ENCODE measurements around the gene TFDP1. TPM values are rescaled to one million over a fixed set of nuclear protein-coding genes. Genes with fewer than 3 reads are reported as not detected.

TFDP1 gene
- total and polyA plus RNA-seq, 10 donors = 21.7 to 91.7 (median 51.7) TPM

DNA sequence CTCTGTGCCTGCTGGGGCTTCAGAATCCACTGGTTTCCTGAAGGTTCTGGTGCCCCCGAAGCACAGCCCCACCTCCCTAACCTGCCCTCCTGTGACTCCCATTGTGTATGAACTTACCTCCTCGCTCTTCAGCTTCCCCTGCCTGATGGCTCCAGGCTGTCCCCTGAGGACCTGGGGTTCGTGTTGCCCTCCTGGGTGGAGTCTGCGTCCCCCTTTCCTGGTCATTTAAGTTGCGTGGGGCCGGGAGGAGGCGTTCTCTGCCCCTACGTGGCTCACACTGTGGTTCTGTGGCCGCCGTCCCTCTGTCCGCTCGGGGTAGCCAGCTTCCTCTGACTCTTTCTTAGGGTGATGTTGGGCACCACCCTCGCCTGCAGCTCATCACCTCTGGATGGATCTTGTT lies 13.9 kb downstream of the TFDP1 start:
- 94 to 96% (median 96%) methylated on average over 13 of the region's 13 CpGs for WGBS, 5 donors

DNA sequence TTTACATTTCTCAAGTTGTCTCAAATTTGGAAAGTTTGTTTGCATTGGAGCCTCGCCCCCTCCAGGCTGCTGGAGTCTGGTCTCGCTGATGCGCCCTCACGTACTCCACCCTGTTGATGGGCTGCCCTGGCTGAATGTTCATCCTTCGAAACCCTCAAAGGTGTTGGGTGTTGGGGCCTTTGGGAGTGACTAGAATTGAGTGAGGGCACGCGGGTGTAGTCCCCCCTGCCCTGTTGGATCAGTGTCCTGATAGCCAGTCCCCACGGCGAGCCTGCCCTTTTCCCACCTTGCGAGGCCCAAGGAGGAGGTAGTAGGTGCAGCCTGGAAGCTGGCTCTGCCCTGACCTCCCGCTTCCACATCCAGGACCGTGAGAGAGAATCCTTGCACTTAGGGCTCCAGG lies 14.8 kb downstream of the TFDP1 start:
- 94 to 99% (median 98%) methylated on average over 12 of the region's 12 CpGs for WGBS, 5 donors
- intact Hi-C loops (cut with DNase I; ENCODE audit: low total_unique reads) = no loop called here
- Histone ChIP-seq H3K36me3 (peaks cover 0 to 76% (median 19%) of the 10 kb centered on the region in 6 donors), H3K27ac (no peak overlapping the region), H3K9me3 (peaks cover 0 to 7% (median 0%) of the 10 kb centered on the region in 8 donors), H3K4me1 (peaks cover 0 to 7% (median 0%) of the 10 kb centered on the region in 6 donors), H3K27me3 (replicated peaks in 1 of 7) (no peaks in the 10 kb centered on the region), H3K4me3 (no peak overlapping the region)
- DNase-seq = peak; percentile 54
- no peak for TF ChIP-seq POLR2AphosphoS5 (IDR thresholded peaks at IDR 0.05)
- TF ChIP-seq, protein P1, sequence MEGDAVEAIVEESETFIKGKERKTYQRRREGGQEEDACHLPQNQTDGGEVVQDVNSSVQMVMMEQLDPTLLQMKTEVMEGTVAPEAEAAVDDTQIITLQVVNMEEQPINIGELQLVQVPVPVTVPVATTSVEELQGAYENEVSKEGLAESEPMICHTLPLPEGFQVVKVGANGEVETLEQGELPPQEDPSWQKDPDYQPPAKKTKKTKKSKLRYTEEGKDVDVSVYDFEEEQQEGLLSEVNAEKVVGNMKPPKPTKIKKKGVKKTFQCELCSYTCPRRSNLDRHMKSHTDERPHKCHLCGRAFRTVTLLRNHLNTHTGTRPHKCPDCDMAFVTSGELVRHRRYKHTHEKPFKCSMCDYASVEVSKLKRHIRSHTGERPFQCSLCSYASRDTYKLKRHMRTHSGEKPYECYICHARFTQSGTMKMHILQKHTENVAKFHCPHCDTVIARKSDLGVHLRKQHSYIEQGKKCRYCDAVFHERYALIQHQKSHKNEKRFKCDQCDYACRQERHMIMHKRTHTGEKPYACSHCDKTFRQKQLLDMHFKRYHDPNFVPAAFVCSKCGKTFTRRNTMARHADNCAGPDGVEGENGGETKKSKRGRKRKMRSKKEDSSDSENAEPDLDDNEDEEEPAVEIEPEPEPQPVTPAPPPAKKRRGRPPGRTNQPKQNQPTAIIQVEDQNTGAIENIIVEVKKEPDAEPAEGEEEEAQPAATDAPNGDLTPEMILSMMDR (IDR thresholded peaks at IDR 0.05 in 8 of 11, conservative IDR thresholded peaks at IDR 0.05 in 3 of 11) = no peak
- no peak for TF ChIP-seq POLR2A (IDR thresholded peaks at IDR 0.05)

More for the DNA sequence above, 13.9 kb downstream of the TFDP1 start:
- H3K27ac ChIP-seq = no peak overlapping the region
- peaks cover 0 to 77% (median 19%) of the 10 kb centered on the region in 6 donors for H3K36me3 ChIP-seq
- H3K4me1 ChIP-seq = no peaks in the 10 kb centered on the region
- H3K9me3 ChIP-seq = peaks cover 0 to 7% (median 0%) of the 10 kb centered on the region in 8 donors
- TF ChIP-seq POLR2A (IDR thresholded peaks at IDR 0.05) = no peak
- TF ChIP-seq, protein P1 (IDR thresholded peaks at IDR 0.05 in 8 of 11, conservative IDR thresholded peaks at IDR 0.05 in 3 of 11) = no peak
- TF ChIP-seq POLR2AphosphoS5 (IDR thresholded peaks at IDR 0.05) = no peak
- intact Hi-C loops (cut with DNase I; ENCODE audit: low total_unique reads) = no loop called here
- H3K4me3 ChIP-seq = no peak overlapping the region
- no peaks in the 10 kb centered on the region for H3K27me3 ChIP-seq (replicated peaks in 1 of 7)
- DNase-seq = peak; percentile 58

DNA sequence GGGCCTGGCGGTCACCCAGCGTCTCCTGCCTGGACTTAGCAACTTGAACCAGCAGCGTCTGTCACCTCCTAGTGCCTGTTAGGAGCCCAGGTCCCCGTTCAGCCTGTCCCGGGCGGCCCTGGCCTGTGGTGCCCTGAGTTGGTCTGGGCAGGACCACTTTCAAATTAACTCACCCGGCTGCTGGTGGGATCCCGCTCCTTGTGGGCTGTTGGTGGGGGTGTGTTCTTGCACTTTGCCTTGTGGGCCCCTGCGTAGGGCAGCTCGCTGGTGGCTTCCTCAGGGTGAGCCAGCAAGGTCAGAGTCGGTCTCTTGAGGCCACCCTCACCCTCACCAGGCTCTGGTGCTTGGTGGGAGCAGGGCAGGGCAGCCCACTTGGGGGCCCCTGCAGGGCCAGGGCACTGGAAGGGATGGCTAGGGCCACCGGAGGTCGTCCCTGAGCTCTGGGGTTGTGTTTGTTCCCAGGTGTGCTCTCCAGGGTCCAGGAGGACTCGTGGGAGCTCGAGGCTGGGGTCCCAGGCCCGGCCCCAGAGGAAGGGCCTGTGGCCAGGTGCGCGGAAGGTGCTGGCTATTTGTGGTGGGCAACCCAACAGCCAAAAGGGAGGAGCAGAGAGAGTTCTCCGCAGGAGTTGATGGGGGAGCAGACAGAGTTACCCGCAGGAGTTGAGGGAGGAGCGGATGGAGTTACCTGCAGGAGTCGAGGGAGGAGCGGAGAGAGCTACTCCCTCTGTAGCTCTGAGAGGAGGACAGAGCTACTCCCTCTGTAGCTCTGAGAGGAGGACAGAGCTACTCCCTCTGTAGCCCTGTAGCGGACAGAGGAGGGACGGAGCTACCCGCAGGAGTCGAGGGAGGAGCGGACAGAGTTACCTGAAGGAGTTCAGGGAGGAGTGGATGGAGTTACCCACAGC lies 16.9 kb downstream of the TFDP1 start:
- Histone ChIP-seq H3K36me3 (peaks cover 0 to 75% (median 15%) of the 10 kb centered on the region in 6 donors), H3K27me3 (replicated peaks in 1 of 7) (no peaks in the 10 kb centered on the region), H3K4me3 (no peak overlapping the region), H3K4me1 (peaks cover 0 to 18% (median 3%) of the 10 kb centered on the region in 6 donors), H3K27ac (no peak overlapping the region), H3K9me3 (peaks cover 0 to 7% (median 0%) of the 10 kb centered on the region in 8 donors)
- intact Hi-C loops (cut with DNase I; ENCODE audit: low total_unique reads) = no loop called here
- whole genome bisulfite sequencing, 5 donors = 94 to 95% (median 94%) methylated on average over 23 to 28 of the region's 28 CpGs
- no peak for TF ChIP-seq POLR2AphosphoS5 (IDR thresholded peaks at IDR 0.05)
- TF ChIP-seq POLR2A (IDR thresholded peaks at IDR 0.05) = no peak
- TF ChIP-seq, protein P1 (IDR thresholded peaks at IDR 0.05 in 8 of 11, conservative IDR thresholded peaks at IDR 0.05 in 3 of 11) = no peak
- peak; percentile 60 for DNase-seq

All from spleen (tissue), 11 donors.